GM18511 (cell line): ENCODE results near the gene GIMAP5.
A peak's percentile ranks its signal among the peaks of the same experiment; 100 is the strongest.
"Not testable (repeated sequence)": the region's sequence is repeated elsewhere in the genome, so short reads cannot be mapped to it uniquely, and the experiment has no call there.

Experiments used
- ATAC-seq: cut with Tn5 transposase; IDR thresholded peaks from one replicate; pipeline ENCODE4 v1.9.1; 2021; ENCODE audit warnings: mild to moderate bottlenecking, moderate library complexity; ENCODE audit not compliant: unreplicated experiment

The GIMAP5 gene

DNA sequence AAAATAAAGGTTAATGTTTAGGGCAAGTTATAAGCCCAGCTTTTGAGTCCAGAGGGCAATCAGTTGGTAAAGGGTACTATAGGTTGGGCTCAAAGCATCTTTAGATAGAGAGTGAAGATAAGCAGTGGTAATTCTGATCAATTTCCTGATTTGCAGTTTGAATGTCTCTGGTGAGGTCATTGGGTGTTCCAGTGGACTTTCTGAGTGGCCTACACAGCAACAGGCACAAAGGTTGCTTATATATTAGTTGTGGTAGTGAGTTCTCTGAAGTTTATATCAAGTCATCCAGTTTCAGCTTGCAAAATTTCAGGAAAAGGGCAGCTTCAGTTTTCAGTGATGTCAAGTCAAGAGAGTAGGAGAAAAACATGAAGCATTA lies 29.1 kb downstream of the GIMAP5 start:
- no peak for ATAC-seq

DNA sequence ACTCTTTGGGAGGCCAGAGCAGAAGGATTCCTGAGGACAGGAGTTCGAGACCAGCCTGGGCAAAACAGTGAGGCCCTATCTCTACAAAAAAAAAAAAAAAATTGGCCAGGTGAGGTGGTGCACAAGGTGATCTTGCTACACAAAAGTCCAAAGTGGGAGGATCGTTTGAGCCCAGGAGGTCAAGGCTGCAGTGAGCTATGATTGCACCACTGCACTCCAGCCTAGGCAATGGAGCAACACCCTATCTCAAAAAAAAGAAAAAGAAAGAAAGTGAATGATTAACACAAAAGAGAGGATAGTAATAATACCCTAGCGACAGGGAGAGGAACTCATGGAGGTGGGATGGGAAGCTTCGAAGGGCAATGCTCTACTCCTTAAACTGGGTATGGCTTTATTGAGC lies 32.5 kb downstream of the GIMAP5 start:
- ATAC-seq = no peak

DNA sequence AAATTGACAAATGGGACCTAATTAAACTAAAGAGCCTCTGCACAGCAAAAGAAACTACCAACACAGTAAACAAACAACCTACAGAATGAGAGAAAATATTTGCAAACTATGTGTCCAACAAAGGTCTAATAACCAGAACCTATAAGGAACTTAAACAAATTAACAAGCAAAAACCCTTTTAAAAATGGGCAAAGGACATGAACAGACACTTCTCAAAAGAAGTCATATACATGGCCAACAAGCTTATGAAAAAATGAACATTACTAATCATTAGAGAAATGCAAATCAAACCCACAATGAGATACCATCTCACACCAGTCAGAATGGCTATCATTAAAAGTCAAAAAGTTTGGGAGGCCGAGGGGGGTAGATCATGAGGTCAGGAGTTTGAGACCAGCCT lies 36.9 kb downstream of the GIMAP5 start:
- ATAC-seq = not testable (repeated sequence)

DNA sequence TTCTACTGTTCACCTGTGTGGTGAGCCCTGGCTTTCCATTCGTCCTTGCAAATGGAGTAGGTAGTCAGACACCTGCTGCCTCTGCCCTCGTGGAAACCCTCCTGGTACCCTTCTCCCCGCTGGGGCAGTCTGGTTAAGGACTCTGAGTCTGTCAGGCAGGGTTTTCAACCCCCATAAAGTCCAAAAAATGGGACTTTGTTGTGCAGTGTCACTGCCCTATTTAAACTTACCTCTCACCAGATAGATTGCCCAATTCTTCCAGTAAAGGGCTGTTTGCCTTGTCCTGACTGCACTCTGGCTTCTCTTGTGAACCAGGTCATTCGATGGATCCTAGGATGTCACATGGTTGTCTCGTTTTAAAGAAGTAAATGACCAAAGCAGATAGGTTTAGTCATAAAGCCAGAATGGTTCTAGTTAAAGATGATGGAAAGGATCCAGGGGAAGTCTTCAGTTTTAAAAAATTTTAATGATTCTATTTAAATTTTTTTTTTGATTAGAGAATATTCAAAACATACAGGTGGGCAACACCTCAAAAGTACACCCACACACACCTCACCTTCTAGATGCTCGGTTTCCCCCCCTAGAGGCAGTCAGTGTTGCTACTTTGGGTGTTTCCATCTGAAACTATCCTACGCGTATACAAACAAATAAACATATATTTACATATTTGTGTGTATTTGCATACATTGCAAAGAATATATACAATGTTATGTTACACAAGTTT lies 41.0 kb downstream of the GIMAP5 start:
- ATAC-seq = no peak

DNA sequence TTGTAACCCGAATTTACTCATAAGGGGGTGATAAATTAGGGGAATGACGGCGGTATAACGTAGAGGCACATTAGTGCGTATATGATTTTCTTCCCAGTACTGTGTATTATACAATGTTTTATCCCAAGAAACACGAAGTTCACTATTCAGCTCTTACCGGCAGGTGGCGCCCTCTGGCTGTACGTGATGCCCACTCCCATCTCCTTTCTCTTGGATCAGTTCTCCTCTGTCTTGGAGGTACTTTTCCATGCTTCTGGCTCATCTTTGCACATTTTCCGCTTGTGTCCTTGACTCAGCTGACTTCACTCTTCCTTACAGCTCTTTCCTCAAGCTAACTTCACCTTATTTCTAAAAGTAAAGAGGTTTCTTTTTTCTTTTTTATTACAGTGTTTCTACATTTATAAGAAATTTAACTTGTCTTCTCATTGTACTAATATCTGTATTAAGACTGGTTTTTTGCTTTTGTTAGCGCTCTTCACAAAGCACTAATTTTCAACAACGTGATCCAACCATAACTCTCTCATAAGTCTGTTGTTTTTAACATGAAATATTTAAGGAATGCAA lies 41.6 kb downstream of the GIMAP5 start:
- ATAC-seq = no peak

DNA sequence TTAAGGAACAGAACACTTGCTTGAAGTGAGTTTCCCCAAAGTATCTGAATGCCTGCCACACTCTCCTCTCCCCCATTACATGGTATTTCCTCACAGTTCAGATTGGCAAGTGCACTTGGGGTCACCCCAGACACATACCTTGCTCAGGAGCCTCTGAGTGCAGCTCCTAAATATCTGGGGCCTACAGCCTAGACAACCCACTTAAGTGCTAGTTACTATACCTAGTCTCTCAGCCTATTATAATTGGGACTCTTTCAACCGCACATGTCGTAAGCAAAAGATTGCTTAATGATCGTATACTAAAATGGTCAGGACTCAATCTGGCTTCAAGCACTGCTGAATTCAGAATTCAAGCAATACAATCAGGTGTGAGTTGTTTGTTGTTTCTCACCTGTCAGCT lies 43.1 kb downstream of the GIMAP5 start:
- ATAC-seq = no peak

DNA sequence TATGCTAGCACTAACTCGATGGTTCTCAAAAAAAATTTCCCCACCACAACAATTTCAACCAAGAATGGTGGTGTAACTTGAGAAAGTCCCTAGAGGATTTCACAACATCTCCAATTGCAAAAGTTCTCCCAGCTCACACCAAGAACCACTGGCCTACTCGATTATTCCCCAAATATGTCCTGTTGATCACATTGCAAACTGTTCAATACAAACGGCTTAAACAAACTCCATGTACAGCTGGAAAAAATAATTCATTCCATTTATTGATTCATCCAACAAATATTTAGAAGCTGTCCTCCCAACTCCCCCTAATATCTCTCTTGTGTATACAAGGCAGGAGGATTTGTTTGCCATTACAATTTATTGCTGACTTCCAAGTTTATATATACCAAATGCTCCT lies 43.9 kb downstream of the GIMAP5 start:
- ATAC-seq = no peak

DNA sequence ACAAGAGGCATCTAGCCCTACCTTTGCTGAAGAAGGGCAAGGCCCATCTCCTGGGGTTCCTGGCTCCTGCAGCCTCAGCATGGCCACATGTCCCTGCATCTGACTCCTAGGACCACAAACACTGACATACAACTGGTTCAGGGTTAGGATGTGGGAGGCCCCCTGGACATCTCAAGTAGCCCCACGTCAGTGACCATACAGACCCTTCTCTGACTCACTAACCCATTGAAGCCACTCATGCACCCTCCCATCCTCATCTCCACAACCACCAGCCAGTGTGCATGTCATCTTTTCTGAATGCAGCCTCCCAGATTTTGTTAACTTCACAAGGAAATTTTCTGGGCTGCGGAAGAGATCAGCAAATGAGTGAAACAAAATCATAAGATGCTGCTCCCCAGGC lies 44.7 kb downstream of the GIMAP5 start:
- no peak for ATAC-seq

DNA sequence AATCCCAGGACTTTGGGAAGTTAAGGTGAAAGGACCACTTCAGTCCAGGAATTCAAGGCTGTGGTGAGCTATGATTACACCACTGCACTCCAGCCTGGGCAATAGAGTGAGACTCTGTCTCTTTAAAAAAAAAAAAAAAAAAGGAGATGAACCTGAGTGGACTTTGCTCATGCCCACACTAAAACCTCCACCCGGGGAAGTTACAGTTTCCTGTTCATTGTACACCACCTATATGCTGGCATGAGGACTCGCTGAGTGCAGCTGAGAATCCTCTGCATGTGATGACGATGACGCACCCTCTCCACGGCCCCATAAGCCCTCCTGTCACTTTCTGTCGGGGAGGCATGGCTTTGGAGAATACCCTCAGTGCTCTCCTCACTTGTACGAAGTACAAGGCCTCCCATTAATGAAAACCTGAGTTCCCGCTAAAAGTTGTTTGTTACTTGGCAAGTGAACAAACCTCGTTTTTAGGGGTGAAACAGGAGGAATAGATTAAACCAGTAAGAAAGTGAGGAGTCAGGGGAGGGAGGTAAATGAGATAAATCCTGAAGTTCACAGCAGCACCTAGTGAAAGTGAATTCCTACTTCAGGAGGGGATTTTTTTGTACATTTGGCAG lies 47.0 kb downstream of the GIMAP5 start:
- no peak for ATAC-seq

DNA sequence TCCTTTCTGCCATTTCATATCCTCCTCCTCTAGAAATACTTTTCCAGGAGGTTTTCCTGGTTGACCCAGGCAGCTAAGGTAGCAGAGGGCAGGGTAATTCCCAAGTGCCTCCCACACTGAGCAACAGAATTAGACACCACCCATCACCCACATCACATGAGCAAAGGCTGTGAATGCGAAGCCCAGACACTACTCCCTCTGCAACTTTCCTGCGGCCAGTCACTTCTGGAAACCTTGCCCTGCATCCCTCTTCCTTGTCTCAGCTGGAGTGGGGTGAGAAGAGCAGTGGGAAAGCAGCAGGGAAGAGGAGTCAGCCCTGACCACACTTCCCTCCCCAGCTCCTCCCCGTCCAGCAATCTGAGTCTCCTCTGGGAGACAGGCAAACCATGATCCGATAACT lies 47.7 kb downstream of the GIMAP5 start:
- no peak for ATAC-seq

DNA sequence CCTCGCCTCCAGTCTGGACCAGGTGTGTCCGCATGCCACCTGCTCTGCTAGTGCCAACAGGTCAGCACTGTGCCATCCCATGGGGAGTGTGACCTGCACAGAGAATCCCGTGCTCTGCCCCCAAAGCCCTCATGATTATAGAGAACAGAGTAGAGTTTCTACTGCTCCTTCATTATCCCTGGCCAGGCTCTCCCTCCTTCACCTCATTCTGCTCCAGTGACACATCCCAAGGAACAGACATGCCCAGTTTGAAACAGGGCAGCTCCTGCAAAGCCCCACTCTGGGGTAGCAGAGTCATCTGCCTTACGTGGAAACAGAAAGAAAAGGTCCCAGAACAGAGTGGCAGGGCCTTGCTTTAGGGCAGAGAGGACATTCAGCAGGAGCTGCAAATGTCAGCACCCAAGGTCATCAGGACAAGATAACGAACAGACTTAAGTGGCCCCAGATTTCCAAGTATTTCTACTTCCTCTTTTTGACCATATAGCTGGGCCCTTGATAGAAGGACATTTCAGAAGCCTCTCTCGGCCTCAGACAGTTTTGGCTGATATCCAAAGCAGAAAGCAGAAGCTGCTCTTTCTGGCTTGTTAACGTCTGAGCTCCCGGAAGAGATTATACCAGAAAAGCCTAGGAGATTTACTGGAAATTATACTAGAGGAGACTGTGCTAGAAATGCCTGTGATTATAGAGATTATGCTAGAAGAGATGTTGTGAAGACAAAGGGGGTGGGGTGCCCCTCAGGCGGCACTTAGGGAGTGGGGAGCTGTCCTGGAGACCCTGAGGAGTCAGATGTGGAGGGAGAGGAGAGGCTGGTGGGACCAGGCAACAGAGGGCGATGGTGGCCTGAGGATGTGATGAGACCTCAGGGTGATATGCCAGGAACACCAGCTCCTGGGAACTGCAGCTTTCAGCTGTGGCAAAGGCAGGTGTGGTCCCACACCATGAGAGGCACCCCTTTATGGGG lies 50.4 kb downstream of the GIMAP5 start:
- peak; percentile 74 for ATAC-seq

DNA sequence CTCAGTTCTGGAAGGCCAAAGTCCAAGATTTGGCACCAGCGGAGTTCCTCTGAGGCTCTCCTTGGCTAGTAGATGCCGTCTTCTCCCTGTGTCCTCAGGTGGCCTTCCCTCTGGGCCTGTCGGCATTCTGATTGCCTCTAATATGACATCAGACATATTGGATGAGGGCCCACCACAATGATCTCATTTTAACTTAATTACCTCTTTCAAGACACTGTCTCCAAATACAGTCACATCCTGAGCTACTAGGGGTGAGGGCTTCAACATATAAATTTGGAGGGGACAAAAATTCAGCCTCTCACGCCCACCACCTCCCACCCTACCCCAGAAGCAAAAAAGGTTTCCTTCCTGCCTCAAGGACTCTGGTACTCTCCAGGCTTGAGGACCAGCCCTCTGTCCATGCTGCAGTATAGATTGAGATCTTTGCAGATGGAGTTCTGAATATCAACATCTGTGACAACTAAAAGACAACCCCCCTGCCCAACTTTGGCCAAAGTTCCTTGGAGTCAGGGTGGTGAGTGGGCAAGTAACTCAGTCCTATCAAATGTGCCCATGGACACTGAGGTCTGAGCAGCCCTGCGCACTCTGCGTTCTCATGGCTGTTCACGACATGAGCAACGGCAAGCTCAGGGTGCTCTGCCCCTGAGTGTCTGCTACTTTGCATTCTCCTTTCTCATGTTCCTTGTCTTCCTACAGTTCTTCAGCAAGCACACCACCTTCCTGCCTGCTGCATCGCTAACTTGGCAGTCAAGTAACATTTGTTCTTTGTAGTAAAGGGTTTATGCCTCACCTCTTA lies 51.5 kb downstream of the GIMAP5 start:
- ATAC-seq = no peak

DNA sequence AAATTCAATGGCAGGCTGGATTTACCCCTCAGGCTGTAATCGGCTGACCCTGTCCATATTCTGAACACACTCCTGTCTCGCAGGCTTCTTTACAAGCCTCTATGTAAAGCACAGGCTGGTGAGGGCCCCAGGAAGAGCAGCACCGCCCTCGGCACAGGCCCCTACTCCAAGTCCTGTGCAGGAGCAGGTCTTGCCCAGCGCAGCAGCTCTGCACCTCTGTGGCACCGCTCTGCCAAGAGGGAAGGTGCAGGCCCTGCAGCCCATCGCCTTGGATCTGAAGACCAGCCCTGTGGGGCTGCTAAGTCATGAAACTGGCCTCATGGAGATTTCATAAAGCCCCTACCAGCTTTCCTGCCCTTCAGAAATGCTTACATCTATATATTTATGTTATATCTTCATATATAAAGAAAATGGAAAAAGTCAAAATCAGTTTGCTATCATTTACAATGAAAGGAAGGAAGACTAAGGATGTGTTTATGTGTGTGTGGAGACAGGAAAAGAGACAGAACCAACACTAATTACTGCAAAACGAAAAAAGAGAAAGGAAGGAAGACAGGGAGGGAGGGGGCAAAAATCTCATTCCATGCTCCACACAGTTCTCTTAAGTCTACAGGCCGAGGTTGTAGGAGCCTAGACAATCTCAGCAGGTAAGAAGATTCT lies 53.3 kb downstream of the GIMAP5 start:
- no peak for ATAC-seq

DNA sequence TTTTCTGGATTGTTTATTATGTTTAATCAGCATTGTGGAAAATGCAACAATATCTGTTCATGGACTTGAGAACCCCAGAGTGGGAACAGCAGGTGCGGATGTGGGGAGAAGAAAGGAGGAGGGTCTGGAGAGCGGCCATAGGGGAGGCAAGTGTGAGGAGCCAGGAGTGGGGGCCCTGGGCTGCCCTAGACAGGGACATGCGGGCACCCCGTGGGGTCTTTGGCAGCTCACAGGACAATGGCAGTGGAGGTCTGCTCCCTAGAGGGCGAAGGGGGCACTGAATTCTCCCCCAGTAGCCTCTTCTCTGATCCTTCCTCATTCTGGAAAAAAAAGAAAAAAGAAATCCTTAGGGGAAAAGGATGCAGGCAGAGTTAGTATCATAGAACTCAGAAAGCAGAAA lies 54.1 kb downstream of the GIMAP5 start:
- ATAC-seq = no peak

DNA sequence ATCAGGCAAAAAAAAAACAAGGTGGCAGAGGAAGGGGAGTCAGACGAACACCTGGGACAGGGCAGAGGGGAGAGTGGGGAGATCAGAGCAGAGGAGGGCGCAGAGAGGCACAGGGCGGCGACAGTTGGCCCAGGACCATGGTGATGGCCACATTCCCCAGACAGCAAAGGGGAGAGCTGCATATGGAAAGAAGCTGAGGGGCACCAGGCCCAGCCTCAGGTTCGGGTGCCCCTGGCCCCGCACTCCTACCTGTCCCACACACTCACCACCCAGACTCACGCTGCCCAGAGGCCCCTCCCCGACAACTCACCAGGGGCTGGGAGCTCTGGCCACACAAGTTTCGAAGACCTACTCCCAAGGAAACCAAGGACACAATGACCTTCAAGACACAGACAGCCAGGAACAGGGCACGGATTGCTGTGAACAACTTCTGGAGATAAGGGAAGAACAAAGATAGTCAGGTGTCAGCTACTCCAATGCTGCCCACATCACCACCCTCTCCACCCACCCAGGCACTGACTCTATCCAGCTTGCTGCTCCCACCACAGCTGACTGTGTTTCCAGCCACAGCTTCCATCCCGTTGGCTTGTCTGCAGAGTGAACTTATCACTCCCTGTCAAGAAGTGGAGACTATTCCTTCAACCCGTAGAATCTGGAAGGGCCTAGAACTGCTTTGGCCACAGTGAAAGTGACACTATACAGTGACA lies 54.7 kb downstream of the GIMAP5 start:
- ATAC-seq = no peak
